HepG2 (cell line): ENCODE results near the gene NPHP3. TPM values are rescaled to one million over a fixed set of nuclear protein-coding genes. Genes with fewer than 3 reads are reported as not detected.

ENCODE experiments used
- ATAC-seq: fragments of 200-7000 bp; cut with Tn5 transposase; 3 replicates; pipeline ENCODE4 v1.9.1; 2020; ENCODE audit warnings: mild to moderate bottlenecking, moderate library complexity
- BruUV-seq: library from RNA; stranded (reverse); fragments of 400-500 nt; replicated peaks from 2 replicates; lab custom pipeline; 2021; lab: Mats Ljungman, UMichigan
- CTCF ChIA-PET: fragments of 300-600 bp; formaldehyde crosslinking; extraction: SDS; loops from one replicate; lab custom pipeline; 2021; ENCODE audit warnings: low total read pairs, inconsistent platforms, low intra/inter-chr PET ratio; lab: Yijun Ruan, JAX
- POLR2A ChIA-PET: fragments of 350-600 bp; sonication (Branson Sonifier 250); formaldehyde crosslinking; loops from one replicate; lab custom pipeline; 2020; ENCODE audit warnings: antibody characterized with exemption, inconsistent platforms; lab: Yijun Ruan, JAX
- DNase-seq: peaks from one replicate; pipeline ENCODE4 v3.0.0-alpha.2; 2015; ENCODE audit warnings: low spot score
- FAIRE-seq: peaks from 3 replicates; lab custom pipeline; 2011; peaks lifted over from hg19 to GRCh38; lab: Jason Lieb, UNC
- H2AFZ ChIP-seq: one replicate; pipeline ENCODE4 v1.6.1; 2011; ENCODE audit warnings: low read length, inconsistent platforms
- H3K27ac ChIP-seq: fragments of 300-600 bp; 3 replicates; pipeline ENCODE4 v1.8.0; 2011; ENCODE audit warnings: mixed run types, mild to moderate bottlenecking, mixed read lengths, low read length, inconsistent platforms; ENCODE audit not compliant: insufficient read depth; ENCODE audit errors: extremely low read length
- H3K27me3 ChIP-seq, 2 experiments: fragments of 200-600 bp in 1 of 2; 2 replicates in 1 of 2; 3 replicates in 1 of 2; pipeline versions ENCODE4 v1.6.0 to v1.8.0; 2011; ENCODE audit warnings: low read length in 2 of 2, mild to moderate bottlenecking in 2 of 2, moderate library complexity in 2 of 2, inconsistent platforms in 1 of 2; ENCODE audit not compliant: insufficient read depth in 2 of 2, control insufficient read depth in 1 of 2
- H3K36me3 ChIP-seq, 2 experiments: fragments of 200-600 bp in 1 of 2; replicated peaks in 1 of 2; 2 replicates in 1 of 2; 3 replicates in 1 of 2; pipeline versions ENCODE4 v1.5.1 to v1.8.0; 2011; ENCODE audit warnings: low read length in 2 of 2, inconsistent platforms in 1 of 2; ENCODE audit not compliant: insufficient read depth in 2 of 2, control insufficient read depth in 1 of 2
- H3K4me1 ChIP-seq: 2 replicates; pipeline ENCODE4 v1.5.1; 2012; ENCODE audit warnings: low read length, inconsistent platforms; ENCODE audit not compliant: insufficient read depth
- H3K4me2 ChIP-seq: 2 replicates; pipeline ENCODE4 v1.6.0; 2011; ENCODE audit warnings: low read depth, low read length, inconsistent platforms
- H3K4me3 ChIP-seq, 3 experiments: fragments of 200-600 bp in 1 of 3; sonication (generic), shearing (Covaris generic) in 1 of 3; replicated peaks in 1 of 3; 2 replicates each; pipeline ENCODE4 v1.5.1; 2011 to 2016; ENCODE audit warnings: low read length in 3 of 3, inconsistent platforms in 2 of 3, low read depth in 2 of 3, mild to moderate bottlenecking in 2 of 3, control low read depth in 1 of 3, mixed read lengths in 1 of 3; ENCODE audit not compliant: insufficient read depth in 1 of 3
- H3K79me2 ChIP-seq: one replicate; pipeline ENCODE4 v1.6.1; 2011; ENCODE audit warnings: low read length, inconsistent platforms; ENCODE audit not compliant: insufficient read depth
- H3K9ac ChIP-seq: 2 replicates; pipeline ENCODE4 v1.6.0; 2011; ENCODE audit warnings: mild to moderate bottlenecking, low read depth, low read length, inconsistent platforms; ENCODE audit not compliant: insufficient read depth
- H3K9me3 ChIP-seq: 2 replicates; pipeline ENCODE4 v1.5.1; 2012; ENCODE audit warnings: mild to moderate bottlenecking, low read length
- H4K20me1 ChIP-seq: 2 replicates; pipeline ENCODE4 v1.6.0; 2011; ENCODE audit warnings: inconsistent platforms, mild to moderate bottlenecking, low read length, moderate library complexity; ENCODE audit not compliant: insufficient read depth
- ETV5 ChIP-seq: IDR thresholded peaks from 2 replicates; pipeline ENCODE4 v1.6.1; 2018; ENCODE audit warnings: missing biosample characterization, missing genetic modification reagents, inconsistent platforms, borderline replicate concordance
- KLF13 ChIP-seq: sonication (generic); formaldehyde crosslinking; IDR thresholded peaks from 2 replicates; pipeline ENCODE4 v1.4.0; 2020; ENCODE audit warnings: mild to moderate bottlenecking, missing genetic modification reagents
- LCORL ChIP-seq, 2 experiments: fragments of 450-650 bp in 1 of 2; sonication (generic) in 1 of 2; formaldehyde crosslinking in 1 of 2; IDR thresholded peaks; 2 replicates each; pipeline versions ENCODE4 v1.5.0 to v1.6.1; 2017 to 2020; ENCODE audit warnings: antibody characterized with exemption in 1 of 2, missing genetic modification reagents in 1 of 2
- NONO ChIP-seq, 2 experiments: fragments of 450-650 bp in 1 of 2; sonication (generic) in 1 of 2; formaldehyde crosslinking in 1 of 2; IDR thresholded peaks in 1 of 2; conservative IDR thresholded peaks in 1 of 2; 2 replicates each; pipeline versions ENCODE4 v1.6.1 to v1.8.0; 2017 to 2022; ENCODE audit warnings: mild to moderate bottlenecking in 1 of 2, missing genetic modification reagents in 1 of 2, moderate library complexity in 1 of 2
- RBM22 ChIP-seq: fragments of 200-400 bp; formaldehyde crosslinking; optimal IDR thresholded peaks from 2 replicates; pipeline ENCODE3; 2017; ENCODE audit warnings: mild to moderate bottlenecking, low read length, moderate library complexity
- ZNF121 ChIP-seq: sonication (generic); formaldehyde crosslinking; IDR thresholded peaks from 2 replicates; pipeline ENCODE4 v1.5.0; 2020; ENCODE audit warnings: mild to moderate bottlenecking, missing genetic modification reagents
- ZNF326 ChIP-seq: sonication (generic); formaldehyde crosslinking; IDR thresholded peaks from 2 replicates; pipeline ENCODE4 v1.4.0; 2020; ENCODE audit warnings: missing genetic modification reagents, borderline replicate concordance
- ZNF484 ChIP-seq: sonication (generic); formaldehyde crosslinking; IDR thresholded peaks from 2 replicates; pipeline ENCODE4 v1.5.1; 2020; ENCODE audit warnings: mild to moderate bottlenecking, low read depth, missing genetic modification reagents, borderline replicate concordance
- ZNF530 ChIP-seq: sonication (generic); formaldehyde crosslinking; IDR thresholded peaks from 2 replicates; pipeline ENCODE4 v1.5.0; 2020; ENCODE audit warnings: low read depth, mild to moderate bottlenecking, missing genetic modification reagents
- ZNF619 ChIP-seq: sonication (generic); formaldehyde crosslinking; IDR thresholded peaks from 2 replicates; pipeline ENCODE4 v1.4.0; 2020; ENCODE audit warnings: mild to moderate bottlenecking, missing genetic modification reagents
- ZNF629 ChIP-seq: sonication (generic); formaldehyde crosslinking; conservative IDR thresholded peaks from 2 replicates; pipeline ENCODE4 v1.5.0; 2020; ENCODE audit warnings: missing genetic modification reagents
- ZNF724P ChIP-seq: sonication (generic); formaldehyde crosslinking; IDR thresholded peaks from 2 replicates; pipeline ENCODE4 v1.8.0; 2022; ENCODE audit warnings: missing genetic modification reagents, borderline replicate concordance
- WGBS: methylation state at CpG from one replicate; pipeline ENCODE4 v1.1.6; 2017; ENCODE audit warnings: low lambda C conversion rate; 5-methylcytosine and 5-hydroxymethylcytosine counted together
- in situ Hi-C: cut with HindIII; loops from 2 replicates; pipeline ENCODE4 v1.10.0; 2017; ENCODE audit warnings: low pct_unique_long_range_greater_than_20kb; ENCODE audit not compliant: extremely low pct_ligation_motif_present
- intact Hi-C: fragments of 100-400 bp; cut with micrococcal nuclease; formaldehyde crosslinking; loops from one replicate; pipeline ENCODE4 v1.10.0; 2022; ENCODE audit not compliant: unreplicated experiment
- polyA plus RNA-seq, 8 experiments: library from polyadenylated mRNA; depleted of rRNA in 3 of 8; stranded (reverse) in 7 of 8; unstranded in 1 of 8; fragments of >200 nt; fragmentation: Illumina TruSeq in 4 of 8; extraction: Trizol in 4 of 8; gene quantifications; 2 replicates each; pipeline versions ENCODE4 v1.2.1 to v1.2.3, GENCODE V29; 2011 to 2016; ENCODE audit warnings: low read depth in 4 of 8, missing spikeins in 1 of 8, mixed read lengths in 1 of 8; ENCODE audit not compliant: insufficient read depth in 1 of 8
- total RNA-seq, 5 experiments: library from RNA; depleted of rRNA; stranded (reverse); fragments of >200 nt; fragmentation: Illumina TruSeq; extraction: Trizol; gene quantifications; 2 replicates each; pipeline ENCODE4 v1.2.3, GENCODE V29; 2016; ENCODE audit warnings: low read depth in 1 of 5
- TF ChIP-seq, protein P1 (sequence below): IDR thresholded peaks from 2 replicates; pipeline ENCODE4 v1.6.1; 2016; ENCODE audit warnings: low read depth, control low read depth
- TF ChIP-seq, protein P2 (sequence below): sonication (generic); formaldehyde crosslinking; IDR thresholded peaks from 2 replicates; pipeline ENCODE4 v1.4.0; 2020; ENCODE audit warnings: low read depth, mild to moderate bottlenecking, missing genetic modification reagents
- TF ChIP-seq, protein P3 (sequence below): sonication (generic); formaldehyde crosslinking; IDR thresholded peaks from 2 replicates; pipeline ENCODE4 v1.4.0; 2020; ENCODE audit warnings: mild to moderate bottlenecking, missing genetic modification reagents

NPHP3 gene
- total and polyA plus RNA-seq, 2 of the 13 experiments (the other 11 are each of a cell fraction or from before 2014, with no cell fraction given) = 11.0 to 20.2 TPM

DNA sequence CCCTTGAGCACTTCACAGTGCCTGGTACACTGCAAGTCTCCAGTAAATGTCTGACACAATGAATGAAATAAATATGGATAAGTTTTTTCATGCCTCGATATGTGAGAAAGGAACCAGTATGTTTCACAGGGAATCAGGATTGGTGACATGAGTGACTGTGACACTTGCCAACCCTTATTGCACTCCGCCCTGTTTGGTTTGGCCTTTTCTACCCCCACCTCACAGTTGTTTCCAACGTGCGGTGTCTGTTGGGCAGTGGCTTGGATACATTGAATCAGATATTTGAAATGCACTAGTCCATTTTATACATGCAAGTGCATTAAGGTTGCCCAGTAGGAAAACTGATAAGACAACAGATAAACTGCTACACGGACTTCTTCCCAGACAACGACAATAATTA, 2.0 kb downstream of the NPHP3 start:
- H3K9ac ChIP-seq = peak overlapping the region; percentile 2; the same call in 1 of the 2 replicates
- peak overlapping the region; percentile 69 for H3K4me2 ChIP-seq
- no TSS peak for BruUV-seq
- H3K4me1 ChIP-seq = peaks cover 35% of the 10 kb centered on the region
- WGBS = 82% methylated on average over 6 of the region's 6 CpGs
- FAIRE-seq = no peak
- no peaks in the 10 kb centered on the region for H4K20me1 ChIP-seq
- ATAC-seq = no peak
- intact Hi-C loops = loop anchor here (10.0 kb wide), 1 partner anchor 855 kb away; the partner anchor contains the start of gene CDV3
- no peak overlapping the region for H3K27ac ChIP-seq
- no peaks in the 10 kb centered on the region for H3K27me3 ChIP-seq
- no peak overlapping the region for H2AFZ ChIP-seq
- no peaks in the 10 kb centered on the region for H3K9me3 ChIP-seq
- DNase-seq = no peak
- H3K4me3 ChIP-seq = peak overlapping the region in 1 of 3 experiments; percentile 35; a peak in 2 of 6 replicates
- peaks cover 4 to 13% of the 10 kb centered on the region in 2 experiments; a peak in 4 of 5 replicates for H3K36me3 ChIP-seq
- in situ Hi-C loops = no loop called here
- POLR2A ChIA-PET = no interaction called here
- H3K79me2 ChIP-seq = peaks cover 19% of the 10 kb centered on the region
- CTCF ChIA-PET = no interaction called here
- TF ChIP-seq ZNF530 (CRISPR knock-in tag) = no peak
- TF ChIP-seq, protein P1, sequence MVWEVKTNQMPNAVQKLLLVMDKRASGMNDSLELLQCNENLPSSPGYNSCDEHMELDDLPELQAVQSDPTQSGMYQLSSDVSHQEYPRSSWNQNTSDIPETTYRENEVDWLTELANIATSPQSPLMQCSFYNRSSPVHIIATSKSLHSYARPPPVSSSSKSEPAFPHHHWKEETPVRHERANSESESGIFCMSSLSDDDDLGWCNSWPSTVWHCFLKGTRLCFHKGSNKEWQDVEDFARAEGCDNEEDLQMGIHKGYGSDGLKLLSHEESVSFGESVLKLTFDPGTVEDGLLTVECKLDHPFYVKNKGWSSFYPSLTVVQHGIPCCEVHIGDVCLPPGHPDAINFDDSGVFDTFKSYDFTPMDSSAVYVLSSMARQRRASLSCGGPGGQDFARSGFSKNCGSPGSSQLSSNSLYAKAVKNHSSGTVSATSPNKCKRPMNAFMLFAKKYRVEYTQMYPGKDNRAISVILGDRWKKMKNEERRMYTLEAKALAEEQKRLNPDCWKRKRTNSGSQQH = no peak
- TF ChIP-seq RBM22 = no peak
- TF ChIP-seq ZNF121 (CRISPR knock-in tag) = no peak
- no peak for TF ChIP-seq ZNF484 (CRISPR knock-in tag)
- no peak for TF ChIP-seq ETV5
- no peak for TF ChIP-seq ZNF724P (CRISPR knock-in tag)
- no peak for TF ChIP-seq ZNF629 (CRISPR knock-in tag)
- no peak for TF ChIP-seq NONO (IDR thresholded peaks at IDR 0.05)
- TF ChIP-seq NONO (CRISPR knock-in tag; conservative IDR thresholded peaks at IDR 0.05) = no peak
- no peak for TF ChIP-seq ZNF619
- TF ChIP-seq, protein P2, sequence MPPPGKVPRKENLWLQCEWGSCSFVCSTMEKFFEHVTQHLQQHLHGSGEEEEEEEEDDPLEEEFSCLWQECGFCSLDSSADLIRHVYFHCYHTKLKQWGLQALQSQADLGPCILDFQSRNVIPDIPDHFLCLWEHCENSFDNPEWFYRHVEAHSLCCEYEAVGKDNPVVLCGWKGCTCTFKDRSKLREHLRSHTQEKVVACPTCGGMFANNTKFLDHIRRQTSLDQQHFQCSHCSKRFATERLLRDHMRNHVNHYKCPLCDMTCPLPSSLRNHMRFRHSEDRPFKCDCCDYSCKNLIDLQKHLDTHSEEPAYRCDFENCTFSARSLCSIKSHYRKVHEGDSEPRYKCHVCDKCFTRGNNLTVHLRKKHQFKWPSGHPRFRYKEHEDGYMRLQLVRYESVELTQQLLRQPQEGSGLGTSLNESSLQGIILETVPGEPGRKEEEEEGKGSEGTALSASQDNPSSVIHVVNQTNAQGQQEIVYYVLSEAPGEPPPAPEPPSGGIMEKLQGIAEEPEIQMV (CRISPR knock-in tag) = no peak
- no peak for TF ChIP-seq KLF13
- TF ChIP-seq LCORL (IDR thresholded peaks at IDR 0.05) = no peak
- TF ChIP-seq LCORL (CRISPR knock-in tag; IDR thresholded peaks at IDR 0.05) = no peak
- TF ChIP-seq ZNF326 (CRISPR knock-in tag) = no peak
- TF ChIP-seq, protein P3, sequence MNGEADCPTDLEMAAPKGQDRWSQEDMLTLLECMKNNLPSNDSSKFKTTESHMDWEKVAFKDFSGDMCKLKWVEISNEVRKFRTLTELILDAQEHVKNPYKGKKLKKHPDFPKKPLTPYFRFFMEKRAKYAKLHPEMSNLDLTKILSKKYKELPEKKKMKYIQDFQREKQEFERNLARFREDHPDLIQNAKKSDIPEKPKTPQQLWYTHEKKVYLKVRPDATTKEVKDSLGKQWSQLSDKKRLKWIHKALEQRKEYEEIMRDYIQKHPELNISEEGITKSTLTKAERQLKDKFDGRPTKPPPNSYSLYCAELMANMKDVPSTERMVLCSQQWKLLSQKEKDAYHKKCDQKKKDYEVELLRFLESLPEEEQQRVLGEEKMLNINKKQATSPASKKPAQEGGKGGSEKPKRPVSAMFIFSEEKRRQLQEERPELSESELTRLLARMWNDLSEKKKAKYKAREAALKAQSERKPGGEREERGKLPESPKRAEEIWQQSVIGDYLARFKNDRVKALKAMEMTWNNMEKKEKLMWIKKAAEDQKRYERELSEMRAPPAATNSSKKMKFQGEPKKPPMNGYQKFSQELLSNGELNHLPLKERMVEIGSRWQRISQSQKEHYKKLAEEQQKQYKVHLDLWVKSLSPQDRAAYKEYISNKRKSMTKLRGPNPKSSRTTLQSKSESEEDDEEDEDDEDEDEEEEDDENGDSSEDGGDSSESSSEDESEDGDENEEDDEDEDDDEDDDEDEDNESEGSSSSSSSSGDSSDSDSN (CRISPR knock-in tag) = no peak
